IPS-NIHi11 (cell line): ENCODE measurements around the gene SPC25.
"Not testable (repeated sequence)": the region's sequence is repeated elsewhere in the genome, so short reads cannot be mapped to it uniquely, and the experiment has no call there.

Experiments used
- DNase-seq: peaks from one replicate; pipeline ENCODE4 v3.0.0; 2012; ENCODE audit warnings: mixed read lengths, low spot score

Gene SPC25, protein sequence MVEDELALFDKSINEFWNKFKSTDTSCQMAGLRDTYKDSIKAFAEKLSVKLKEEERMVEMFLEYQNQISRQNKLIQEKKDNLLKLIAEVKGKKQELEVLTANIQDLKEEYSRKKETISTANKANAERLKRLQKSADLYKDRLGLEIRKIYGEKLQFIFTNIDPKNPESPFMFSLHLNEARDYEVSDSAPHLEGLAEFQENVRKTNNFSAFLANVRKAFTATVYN

DNA sequence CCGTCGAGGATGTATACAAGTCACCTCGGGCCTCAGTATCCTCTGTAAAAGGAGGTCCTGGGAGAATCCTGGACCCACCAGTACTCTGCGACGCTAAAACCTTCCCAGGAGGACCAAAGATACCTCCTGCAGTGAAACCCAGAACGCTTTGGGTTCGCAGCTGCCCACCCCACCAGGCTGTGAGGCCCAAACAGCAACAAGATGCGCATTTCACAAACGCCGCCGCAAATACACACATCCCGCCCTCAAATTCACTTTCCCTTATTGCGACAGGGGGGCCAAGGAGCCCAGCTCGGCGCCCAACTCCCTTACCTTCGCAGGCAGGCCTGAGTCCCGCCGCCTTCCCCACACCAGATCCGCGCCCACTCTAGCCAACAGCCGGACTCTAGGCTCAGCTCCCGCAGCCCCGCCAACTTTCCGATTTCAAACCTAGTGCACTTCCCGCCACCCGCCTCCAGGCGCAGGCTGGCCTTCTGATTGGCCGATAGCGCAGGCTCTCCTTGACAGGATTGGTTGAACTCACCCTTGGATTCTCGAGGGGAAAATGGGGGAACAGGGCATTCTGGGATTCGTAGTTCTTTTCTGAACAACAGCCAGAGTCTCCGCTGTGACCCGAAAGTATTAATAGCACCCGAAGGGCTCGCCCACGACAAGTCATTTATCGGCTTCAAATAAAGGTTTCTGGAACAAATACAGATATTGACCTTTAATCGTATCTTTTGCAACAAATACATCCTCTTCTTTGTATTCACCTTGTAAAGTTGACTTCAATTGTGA, at the start of gene SPC25:
TSS of gene SPC25 (minus strand) at position 425 of the 777 bp plus-strand sequence. CDS start 911 bp downstream, outside the sequence.
- DNase-seq = peak; percentile 97

DNA sequence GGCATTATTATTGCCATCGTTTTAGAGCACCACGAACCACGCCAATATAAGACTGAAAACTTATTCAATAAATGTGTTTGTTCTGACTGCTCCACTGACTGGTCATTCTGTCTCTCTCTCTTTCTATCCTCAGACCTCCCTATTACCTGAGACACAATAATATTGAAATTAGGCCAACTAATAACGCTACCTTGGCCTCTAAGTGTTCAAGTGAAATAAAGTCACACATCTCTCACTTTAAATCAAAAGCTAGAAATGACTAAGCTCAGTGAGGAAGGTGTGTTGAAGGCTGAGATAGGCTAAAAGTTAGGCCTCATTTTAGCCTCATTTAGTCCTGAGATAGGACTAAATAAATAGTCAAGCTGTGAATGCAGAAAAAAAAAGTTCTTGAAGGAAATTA, 49.7 kb upstream of the SPC25 start:
- DNase-seq = no peak

DNA sequence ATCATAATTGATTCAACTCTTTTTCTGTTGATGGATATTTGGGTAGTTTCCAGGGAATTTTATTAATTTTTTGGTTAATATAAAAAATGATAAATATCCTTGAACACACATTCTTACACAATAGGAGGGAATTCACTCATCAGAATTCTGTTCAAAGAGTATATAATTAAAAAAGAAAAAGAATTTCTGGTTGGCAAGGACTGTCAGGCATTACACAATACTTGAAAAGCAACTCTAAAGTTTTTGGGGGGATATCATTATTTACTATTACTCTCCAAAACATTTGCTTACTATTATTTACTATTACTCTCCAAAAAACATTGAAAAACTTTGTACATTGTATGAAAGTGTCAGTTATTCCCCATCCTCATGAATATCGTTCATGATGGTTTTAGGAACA, 48.8 kb upstream of the SPC25 start:
- DNase-seq = no peak

DNA sequence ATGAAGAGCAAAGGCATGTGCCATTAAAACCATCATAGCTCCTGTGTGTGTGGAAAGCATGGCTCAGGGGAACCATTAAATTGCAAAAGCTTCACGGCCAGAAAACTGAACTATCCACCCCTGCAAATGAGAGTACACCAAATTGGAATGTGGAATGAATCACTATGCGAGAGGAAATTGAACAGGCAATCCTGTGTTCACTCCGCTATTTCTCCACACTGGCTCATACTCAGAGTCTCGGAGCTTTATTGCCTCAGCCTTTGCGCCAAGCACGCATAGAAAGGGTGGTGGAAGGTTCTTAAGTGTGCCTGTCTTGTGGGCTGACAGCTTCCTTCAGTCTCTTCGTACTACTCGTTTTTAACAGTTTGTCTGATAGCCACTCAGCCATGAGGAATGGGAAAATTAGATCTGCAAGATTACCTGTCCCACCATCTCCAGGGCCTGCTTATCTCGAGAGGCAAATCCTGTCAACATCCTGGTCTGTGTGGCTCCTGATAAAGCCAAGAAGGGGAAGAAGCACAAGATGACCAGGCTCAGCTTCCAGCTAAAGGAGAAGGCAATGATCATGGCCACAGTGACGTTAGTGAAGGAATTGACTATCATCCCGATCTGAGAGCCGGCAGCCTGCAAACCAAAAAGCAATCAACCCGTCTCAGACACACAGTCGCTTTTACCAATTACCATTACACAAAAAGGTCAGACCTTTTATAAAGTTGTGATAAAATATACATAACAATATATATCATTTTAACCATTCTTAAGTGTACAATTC, 45.8 kb upstream of the SPC25 start:
- no peak for DNase-seq

DNA sequence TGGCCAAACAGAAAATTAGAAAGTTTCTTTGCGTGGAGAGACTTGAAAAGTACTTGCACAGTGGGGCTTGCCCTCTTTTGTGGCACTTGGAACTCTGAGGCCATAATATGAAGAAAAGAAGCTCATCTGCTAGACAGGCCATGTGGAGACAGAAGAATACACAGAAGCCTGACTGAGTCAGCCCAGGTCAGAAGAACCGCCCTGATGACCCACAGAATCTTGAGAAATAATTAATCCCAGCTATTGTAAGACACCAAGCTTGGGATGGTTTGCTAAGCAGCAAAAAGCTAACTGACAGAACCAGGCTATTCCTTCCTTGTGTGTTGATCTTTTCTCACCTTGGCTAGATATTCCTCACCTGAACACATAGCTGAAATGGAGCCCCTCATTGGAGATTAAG, 44.6 kb upstream of the SPC25 start:
- DNase-seq = no peak

DNA sequence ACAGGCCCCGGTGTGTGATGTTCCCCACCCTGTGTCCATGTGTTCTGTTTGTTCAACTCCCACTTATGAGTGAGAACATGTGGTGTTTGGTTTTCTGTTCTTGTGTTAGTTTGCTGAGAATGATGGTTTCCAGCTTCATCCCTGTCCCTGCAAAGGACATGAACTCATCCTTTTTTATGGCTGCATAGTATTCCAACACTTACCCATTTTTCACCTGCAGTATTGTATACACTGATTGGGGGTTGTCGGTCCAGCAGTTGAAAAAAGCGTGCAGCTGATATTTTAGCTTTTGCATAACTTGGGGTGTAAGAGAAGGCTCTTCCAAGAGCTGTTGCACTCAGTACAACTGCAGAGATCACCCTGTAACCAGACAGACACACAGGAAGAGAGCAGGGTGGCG, 41.9 kb upstream of the SPC25 start:
- DNase-seq = not testable (repeated sequence)

DNA sequence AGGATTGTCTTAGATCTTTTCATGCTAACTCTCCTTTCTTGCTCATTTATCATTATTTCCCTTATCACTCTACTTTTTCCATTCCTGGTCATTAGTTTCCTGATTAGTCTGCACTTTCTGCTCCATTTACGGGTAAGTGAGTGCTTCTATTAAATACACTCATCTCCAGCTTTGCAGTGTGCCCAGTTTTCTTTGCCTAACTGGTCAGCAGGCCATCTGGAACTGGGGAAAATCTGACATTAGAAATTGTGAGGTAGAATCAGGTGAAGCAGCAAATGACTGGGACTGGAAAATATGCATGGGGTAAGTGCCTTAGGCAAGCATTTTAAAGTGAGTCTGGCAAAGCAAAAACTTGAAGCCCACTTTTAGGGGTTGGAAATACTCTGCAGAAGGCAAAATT, 40.0 kb upstream of the SPC25 start:
- no peak for DNase-seq

DNA sequence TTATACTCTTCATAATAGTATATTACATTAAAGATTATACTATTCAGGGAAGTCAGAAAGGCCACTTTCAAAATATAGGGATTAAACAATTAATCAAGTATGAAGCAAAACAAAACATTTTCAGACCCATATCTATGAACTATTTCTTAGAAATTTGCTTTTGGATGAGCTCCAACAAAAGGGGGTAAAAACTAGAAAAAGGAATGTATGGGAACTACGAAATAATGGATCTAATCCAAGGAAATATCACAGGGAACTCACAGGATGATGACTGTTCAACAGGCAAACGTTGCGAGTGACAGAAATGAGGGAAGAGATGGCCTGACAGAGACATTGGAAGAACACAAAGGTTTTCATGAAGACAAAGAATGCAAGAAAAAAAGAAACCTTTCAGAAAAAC, 38.8 kb upstream of the SPC25 start:
- DNase-seq = no peak

DNA sequence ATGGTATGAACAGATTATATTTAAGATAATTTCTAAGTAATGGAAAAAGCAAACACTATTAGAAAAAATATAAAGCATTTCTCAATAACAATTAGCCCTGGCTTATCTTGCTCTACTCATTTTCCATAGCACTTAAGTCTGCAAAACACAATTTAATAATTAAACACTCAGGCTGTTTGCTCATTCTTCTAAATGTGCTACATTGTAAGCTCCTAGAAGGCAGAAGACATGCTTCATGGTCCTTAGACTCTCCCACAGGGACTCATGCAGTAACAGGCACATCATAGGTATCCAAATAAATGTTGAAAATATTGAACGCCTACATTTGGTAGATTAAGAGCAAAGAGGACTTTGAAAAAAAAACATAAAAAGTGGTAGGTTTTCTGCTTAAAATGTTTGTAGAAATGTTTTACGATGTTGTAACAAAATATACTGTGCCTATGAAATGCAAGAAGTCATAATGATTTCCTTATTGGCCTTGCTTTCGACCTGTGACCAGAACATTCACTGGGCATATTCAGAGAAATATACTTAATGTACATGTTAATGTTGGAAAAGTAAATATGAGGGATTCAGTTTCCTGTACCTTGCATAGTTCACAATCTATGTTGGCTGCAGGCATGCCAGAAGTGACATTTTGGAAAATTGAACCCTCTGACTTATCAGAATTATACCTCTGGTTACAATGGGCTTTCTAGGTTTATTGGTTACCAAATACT, 38.0 kb upstream of the SPC25 start:
- no peak for DNase-seq

DNA sequence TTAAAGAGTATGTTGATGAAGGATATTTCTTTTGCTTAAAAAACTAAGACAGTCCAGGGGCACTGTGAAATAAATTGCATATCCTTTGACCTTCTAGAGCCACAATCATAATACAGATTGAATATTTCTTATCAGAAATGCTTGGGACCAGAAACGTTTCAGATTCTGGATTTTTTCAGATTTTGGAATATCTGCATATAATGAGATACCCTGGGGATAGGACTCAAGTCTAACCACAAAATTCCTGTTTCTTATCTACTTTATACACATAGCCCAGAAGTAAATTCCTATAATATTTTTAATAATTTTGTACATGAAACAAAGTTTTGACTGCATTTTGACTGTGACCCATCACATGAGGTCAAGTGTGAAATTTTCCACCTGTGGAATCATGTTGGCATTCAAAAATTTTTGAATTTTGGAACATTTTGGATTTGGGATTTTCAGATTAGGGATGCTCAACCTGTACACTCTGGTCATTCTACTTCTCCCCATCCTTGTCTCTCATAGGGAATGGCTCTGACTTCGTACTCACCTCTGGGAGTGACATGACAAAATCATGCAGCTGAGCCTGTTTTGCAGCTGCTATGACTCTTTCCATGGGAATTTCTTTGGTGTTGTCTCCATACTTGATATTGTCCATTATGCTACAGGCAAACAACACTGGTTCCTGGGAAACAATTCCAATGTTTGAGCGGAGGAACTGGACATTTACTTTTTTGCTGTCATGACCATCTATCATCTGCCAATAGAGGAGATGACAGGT, 36.6 kb upstream of the SPC25 start:
- DNase-seq = no peak

DNA sequence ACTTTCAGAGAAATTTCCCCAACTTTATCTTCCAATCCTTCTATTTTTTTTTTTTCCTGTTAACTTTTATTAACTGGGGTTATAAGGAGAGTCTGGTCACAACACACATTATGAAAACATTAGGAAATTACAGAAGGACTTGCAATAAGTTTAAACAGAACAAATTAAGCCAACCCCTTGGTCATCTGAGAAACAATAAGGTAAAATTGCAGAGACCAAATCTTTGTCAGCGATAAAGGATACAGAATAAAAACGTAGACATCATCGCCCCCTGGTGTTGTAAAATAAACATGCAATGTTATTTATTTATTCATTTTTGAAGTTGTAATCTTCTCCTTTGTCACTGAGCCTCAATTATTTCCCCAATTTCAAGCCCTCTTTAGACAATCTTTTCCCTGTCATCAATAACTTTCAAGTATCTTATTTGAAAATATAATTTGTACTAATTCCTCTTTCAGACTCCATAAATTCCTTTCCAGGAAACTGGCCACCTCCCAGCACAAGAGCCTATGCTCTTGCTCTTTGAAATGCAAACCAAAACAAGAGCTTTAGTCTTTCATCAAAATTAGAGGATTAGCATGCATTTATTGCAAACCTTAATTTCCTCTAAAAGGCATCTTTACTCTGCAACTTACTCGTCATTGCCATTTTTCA, 30.4 kb upstream of the SPC25 start:
- DNase-seq = peak; percentile 33

DNA sequence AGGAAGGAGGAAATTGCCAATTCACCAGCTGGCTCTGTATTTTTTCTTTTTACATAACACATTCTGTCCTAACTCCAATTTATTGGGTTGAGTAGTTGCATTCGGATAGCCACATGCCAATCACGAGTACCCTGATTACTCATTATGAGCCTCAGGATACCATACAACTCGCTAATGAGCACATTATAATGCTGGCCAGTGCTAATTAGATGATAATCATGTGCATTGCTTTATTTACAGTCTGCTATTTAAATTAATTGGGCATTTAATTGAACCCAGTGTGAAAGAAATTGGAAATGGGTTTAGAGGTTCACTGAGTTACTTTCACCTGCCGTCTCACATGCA, 26.1 kb upstream of the SPC25 start:
- DNase-seq = no peak

DNA sequence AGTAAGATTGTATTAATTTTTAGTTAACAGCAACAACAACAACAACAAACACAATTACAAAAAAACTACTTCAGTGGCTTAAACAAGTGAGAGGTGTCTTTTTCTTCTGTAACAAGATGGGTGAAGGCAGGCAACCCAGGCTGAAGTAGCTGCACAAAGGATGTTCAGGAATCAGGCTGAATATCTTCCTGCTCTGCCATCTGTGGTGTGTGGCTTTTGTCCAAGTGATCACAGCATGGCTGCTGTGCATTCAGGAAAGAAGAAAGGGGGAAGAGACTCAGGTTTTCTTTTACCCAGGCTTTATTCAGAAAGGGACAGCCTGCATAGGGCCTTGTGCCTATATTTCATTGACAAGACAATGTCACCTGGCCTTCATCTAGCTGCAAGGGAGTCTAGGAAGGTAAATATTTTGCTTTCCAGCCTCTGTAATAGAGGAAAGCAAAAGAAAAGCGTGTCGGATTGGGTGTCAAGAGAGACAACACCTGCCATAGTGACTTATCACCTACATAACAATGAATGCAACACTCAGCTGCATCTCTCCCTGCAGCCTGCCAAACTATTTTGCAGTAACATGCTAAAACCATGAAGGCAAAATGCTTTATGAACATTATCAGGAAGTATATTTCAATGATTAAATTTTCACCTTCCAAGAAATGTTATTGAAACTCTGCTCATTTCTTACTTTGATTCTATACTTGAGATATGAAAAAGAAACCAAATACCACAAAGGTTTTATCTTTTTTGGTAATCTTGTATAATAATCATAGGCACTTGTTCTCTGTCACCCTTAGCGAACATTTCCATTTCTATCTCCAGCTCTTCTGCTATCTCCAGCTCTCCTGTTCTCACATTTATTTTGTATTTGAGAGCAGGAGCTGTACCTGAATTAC, 25.5 kb upstream of the SPC25 start:
- DNase-seq = no peak

DNA sequence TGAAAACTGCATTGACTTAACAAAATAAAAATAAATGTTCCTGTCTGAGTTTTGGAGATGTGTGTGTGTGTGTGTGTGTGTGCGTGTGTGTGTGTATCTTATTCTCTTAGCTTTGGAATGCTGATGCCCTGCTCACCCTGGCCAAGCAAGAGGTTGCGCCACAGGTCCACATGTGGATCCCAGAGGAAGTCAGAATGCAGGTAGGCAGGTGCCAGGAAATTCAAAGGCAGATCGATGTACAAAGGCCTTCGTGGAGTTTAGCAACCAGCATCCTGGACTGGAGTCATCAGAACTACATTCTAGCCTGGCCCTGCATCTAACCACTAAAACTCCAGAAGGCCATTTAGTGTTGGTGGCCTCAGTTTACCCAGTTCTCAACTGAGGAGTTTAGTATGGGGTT, 23.3 kb upstream of the SPC25 start:
- DNase-seq = no peak

DNA sequence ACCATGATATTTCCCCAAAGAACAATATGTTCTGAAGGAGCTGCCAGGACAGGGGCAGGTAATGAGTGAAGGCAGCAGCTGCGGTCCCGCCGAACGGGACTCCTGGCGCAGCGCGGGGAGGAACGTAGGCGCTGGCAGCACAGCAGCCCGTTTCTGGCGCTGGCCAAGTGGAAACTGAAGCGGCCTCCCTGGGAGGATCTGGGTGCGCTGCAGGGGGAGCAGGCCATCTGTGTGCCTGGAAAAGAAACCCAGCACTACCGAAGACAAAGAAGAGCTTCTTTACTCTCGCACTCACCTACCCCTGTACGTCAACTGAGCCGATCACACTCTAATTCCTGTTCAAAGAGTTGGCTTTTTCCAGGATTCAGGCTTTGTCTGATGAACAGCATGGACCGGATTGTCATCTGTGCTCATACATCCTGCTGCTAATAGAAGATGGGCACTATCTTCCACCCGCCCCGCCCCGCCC, 22.7 kb upstream of the SPC25 start:
- peak; percentile 30 for DNase-seq

DNA sequence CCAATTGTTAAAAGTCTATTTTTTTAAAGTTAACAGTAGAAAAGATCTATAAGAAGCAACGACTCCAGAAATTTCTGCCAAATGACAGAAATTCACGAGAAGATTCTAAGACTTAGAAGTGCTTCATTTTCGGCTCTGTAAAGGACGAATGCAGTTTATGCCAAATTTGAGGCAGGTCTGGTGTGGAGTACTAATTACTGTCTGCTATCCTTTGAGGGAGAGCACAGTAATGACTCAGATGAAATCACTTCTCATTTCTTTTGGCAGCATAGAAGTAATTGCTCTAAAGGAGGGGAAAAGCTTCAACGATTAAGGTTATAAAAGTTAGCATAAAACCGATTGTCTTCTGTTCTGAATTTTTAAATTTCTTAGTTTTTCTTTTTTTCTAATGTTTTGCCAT, 22.2 kb upstream of the SPC25 start:
- no peak for DNase-seq

DNA sequence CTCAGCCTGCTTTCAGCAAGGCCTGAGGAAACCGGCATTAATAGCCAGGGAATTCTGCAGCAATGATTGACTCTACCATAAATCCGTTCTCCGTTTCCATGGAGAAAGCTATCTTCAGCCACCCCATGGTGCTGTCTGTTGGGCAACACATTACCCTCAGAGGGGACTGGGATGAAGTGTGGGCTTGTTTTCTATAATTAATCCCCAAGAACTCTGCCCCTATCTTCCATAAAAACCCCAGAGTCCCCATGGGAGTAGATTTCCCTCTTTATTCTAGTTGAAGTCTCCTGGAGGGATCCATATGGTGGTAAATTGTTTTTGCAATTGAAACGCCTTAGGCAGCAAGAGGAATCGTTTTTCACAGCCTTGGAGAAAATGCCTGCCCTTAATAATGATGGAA, 20.1 kb upstream of the SPC25 start:
- no peak for DNase-seq

DNA sequence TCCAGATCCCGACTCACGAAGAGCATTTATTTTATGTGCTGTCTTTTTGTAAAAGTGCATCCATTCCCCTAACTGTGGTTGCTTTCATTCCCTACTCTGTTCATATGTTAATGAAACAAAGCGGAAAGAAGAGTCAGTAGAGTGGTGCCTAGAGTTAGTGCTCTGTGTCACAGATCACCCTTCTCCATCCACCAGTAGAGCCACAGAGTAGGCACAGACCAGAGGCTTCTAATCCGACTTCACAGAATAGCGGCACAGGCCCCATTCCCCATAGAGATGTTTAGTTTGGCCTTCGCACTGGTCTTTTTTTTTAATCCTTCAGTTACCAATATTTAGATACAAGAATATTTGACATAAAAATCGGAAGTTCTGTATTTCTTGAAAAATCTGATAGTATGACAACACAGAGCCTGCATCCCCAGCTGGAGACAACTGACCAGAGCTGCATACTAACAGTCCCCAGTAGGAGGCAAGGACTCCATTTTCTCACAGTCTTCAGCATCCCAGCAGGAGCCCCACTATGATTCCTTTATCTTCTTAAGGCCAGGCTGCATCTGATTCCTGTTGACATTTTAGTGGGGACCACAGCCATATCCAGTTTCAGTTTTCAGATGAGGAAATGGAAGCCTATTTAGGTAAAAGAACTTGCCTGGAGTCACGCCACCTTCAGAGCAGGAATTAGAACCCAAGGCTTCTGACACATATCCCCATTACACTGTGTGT, 17.9 kb upstream of the SPC25 start:
- no peak for DNase-seq

DNA sequence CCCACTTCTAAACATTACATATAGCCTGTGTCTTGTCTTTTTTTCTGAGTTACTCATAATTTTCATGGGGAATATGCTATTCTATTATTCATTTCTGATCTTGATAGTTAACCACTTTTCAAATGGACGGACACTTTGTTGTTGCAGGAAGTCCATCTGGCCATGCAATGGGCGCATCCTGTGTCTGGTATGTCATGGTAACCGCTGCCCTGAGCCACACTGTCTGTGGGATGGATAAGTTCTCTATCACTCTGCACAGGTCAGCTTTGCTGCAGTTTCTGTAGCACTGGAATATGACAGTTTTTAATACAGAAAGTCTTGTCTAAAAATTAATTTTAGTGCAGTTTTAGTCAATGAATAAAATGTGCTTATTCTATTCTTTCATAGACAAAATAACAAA, 14.1 kb upstream of the SPC25 start:
- no peak for DNase-seq
